PC-3 (cell line): ENCODE results near the gene KCNH1.

Source experiments
- CTCF ChIP-seq: fragments of 300-600 bp; sonication (generic); conservative IDR thresholded peaks from 2 replicates; pipeline ENCODE4 v1.5.1; 2017; ENCODE audit warnings: antibody characterized with exemption, low read depth, mild to moderate bottlenecking, low read length
- EZH2 ChIP-seq: fragments of 300-600 bp; sonication (generic); IDR thresholded peaks from one replicate; pipeline ENCODE4 v1.6.1; 2017; ENCODE audit warnings: antibody characterized with exemption, mild to moderate bottlenecking, low read length; ENCODE audit not compliant: unreplicated experiment

GRCh38 chr1:210786546-210786945 lies 347.4 kb downstream of the KCNH1 start:
- TF ChIP-seq CTCF, result no peak
- TF ChIP-seq EZH2, result no peak
